ENCODE results near the gene IQGAP1.
"Not testable (repeated sequence)": the region's sequence is repeated elsewhere in the genome, so short reads cannot be mapped to it uniquely, and the experiment has no call there.

IQGAP1 gene

DNA sequence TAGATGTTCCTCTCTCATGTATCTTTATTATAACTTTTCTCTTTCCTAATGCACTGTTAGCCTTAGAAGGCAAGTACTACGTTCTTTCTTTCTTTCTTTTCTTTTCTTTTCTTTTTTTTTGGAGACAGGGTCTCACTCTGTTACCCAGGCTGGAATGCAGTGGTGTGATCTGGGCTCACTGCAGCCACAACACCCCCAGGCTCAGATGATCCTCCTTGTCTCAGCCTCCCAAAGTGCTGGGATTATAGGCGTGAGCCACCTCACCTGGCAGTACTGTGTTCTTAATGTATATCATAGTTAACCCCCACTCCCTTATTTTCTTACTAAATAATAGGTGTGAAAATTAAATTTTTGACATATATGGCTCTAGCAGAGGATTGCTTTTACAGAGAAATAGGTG, 23.1 kb downstream of the IQGAP1 start:
- DNase-seq (ENCODE audit: low spot score) = no peak

DNA sequence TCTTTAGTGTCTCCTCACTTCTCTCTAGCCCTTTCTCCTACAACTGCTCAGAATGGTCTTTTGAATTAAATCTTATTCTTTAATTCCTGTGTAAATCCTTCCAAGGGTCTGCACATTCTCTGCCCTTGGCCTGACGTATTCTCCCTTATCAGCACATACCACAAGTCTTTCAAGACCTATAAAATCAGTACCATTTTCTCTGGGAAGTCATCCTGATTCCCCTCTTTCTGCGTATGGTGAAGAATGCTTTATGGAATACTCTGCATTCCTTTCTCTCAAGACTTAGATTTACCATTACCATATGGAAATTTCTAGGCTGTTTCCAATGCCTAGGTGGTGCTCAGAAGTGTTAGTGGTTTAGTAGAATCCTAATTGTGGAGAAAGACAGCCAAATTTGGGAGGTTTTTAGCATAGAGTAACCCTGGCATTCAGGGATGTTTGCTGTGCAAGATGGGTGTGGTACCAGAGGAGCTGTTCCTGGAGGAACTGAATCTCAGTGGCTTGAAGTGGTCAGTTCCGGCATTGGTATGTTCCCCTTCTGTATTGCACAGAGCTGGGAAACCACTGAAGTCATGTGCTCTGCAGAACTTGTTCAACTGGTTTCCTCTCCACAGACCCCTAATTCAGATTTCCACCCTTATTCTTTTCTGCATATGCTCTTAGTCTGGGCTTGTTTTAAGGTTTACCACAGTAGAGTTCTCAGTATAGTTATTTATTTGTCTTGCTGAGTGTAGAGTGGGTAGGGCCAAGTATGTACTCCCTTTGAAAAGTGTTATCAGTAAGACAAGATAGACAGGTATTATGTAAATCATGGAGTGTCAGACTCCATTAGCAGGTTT, 24.5 kb downstream of the IQGAP1 start:
- DNase-seq (ENCODE audit: low spot score) = no peak

DNA sequence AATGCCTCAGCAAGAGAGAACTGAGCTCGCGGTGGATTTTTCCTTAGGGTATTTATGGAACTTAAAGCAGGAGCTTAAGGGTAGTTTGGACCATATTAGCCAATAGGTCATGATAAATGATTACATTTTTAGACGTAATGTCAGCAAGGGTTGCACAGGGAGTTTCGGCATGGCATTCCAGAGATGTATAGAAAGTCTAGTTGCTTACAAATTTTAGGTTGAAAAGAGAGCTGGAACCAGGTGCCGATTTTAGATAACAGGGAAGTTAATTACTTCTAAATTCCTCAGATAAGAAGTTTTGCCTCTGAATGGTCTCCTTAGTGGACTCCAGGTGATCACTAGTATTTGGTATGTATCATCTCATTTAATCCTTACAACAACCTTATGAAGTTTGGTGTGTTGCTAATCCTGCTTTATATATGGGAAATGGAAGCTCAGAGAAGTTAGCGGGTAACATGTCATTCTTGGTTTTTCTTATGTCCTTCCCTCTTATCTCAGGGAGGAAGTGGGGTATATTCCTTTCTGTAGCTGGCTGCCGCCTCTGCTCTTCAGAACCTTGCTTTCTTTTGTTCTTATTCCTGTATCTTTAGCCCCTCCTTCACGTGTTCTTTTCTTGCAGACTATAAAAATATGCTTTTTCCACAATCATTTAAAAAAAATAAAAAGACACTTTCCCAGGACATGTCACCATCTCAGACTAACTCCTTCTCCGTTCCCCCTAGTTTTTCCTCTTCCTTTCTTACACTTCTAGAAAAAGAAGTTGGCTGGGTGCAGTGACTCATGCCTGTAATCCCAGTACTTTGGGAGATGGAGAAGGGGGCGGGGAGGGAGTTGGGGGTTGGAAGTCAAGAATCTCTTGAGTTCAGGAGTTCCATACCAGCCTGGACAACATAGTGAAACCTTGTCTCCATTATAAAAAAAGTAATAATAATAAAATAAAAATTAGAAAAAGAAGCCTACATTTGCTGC, 25.7 kb downstream of the IQGAP1 start:
- no peak for DNase-seq (ENCODE audit: low spot score)

GRCh38 chr15:90414408-90415028, 26.5 kb downstream of the IQGAP1 start:
- no peak for DNase-seq (ENCODE audit: low spot score)

- DNase-seq (ENCODE audit: low spot score) = not testable (repeated sequence)
These were observed 28.0 kb downstream of the IQGAP1 start for GRCh38 chr15:90416052-90416451.

- no peak for DNase-seq (ENCODE audit: low spot score)
These were observed 30.6 kb downstream of the IQGAP1 start for GRCh38 chr15:90418627-90419026.

- no peak for DNase-seq (ENCODE audit: low spot score)
These were observed 31.2 kb downstream of the IQGAP1 start for GRCh38 chr15:90419206-90419605.

DNA sequence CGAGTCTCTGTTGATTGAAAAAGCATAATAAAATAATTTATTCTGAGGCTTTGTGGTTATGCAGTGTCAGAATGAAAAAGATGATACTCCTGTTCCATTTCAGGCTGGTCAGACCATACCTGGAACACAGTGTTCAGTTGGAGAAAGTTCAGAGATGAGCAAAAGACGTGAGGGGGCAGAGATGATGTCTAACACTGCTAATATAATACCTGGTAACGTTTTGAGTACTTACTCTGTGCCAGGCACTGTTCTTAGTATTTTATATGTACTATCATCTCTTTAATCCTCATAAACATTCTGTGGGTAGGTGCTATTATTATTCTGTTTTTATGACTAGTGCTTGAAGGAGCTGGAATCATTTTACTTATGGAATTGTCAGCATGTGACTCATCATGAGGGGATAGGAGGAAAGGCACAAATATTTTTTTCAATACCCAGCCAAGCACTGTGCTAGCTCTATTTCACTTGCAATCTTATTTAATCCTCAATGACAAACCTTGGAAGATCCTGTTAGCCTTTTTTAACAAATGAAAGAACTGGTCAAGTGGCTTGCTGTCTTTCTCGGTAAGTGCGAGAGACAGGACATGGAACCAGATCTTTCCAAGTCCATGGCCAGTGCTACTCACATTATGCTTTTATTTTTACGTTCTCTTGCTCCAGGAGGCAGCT, 31.8 kb downstream of the IQGAP1 start:
- no peak for DNase-seq (ENCODE audit: low spot score)

DNA sequence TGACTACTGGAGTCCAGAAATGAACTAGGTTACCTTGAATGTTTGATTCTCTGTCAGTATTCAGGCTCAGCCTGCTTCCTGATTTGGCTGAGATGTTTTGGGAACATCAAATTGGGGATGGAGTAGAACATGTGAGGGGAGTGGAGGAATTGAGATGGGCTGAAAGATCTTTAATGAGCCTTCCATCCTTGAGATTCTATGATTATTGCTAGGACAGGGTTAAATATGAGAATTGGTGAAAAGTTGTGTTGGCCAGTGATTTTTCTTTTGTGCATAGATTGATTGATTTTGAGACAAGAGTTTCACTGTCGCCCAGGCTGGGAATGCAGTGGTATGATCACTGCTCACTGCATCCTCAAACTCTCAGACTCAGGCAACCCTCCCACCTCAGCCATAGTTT, 32.4 kb downstream of the IQGAP1 start:
- no peak for DNase-seq (ENCODE audit: low spot score)

GRCh38 chr15:90421527-90421926, 33.5 kb downstream of the IQGAP1 start:
- no peak for DNase-seq (ENCODE audit: low spot score)

- no peak for DNase-seq (ENCODE audit: low spot score)
These were observed 34.0 kb downstream of the IQGAP1 start for GRCh38 chr15:90422043-90422442.

GRCh38 chr15:90422936-90423335, 34.9 kb downstream of the IQGAP1 start:
- no peak for DNase-seq (ENCODE audit: low spot score)

- no peak for DNase-seq (ENCODE audit: low spot score)
These were observed 35.8 kb downstream of the IQGAP1 start for GRCh38 chr15:90423801-90424319.

GRCh38 chr15:90425726-90426346, 37.8 kb downstream of the IQGAP1 start:
- no peak for DNase-seq (ENCODE audit: low spot score)

DNA sequence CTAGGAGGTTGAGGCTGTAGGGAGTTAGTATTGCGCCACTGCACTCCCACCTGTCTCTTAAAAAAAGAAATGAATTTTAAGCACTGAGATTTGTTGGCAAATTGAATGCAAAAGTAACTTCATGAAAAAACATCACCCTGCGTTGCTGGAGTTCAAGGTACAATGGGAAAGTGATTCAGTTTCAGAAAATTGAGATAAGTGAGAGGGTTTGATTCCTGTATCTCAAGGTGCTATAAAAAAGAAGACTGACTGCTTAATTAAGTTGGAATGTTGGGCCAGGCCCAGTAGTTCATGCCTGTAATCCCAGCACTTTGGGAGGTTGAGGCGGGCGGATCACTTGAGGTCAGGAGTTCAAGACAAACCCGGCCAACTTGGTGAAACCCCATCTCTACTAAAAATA, 39.1 kb downstream of the IQGAP1 start:
- no peak for DNase-seq (ENCODE audit: low spot score)

DNA sequence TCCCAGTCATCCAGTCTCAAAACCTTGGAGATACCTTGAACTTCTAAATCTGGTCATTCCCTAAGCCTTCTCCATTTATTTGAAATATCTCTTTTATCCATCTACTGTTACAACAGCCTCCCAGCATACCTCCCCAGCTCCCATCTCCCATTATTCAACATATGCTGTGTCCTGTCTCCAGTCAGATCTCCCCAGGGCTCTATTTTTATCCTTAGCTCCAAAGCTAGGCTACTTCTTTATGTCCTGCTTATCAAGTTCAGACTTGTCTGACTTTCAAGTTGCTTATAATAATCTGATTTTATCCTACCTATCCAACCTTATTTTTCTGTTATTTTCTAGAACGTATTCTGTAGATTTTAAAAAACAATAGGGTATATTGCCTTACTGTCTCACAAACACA, 44.2 kb downstream of the IQGAP1 start:
- DNase-seq (ENCODE audit: low spot score) = no peak

GRCh38 chr15:90435652-90436337, 47.8 kb downstream of the IQGAP1 start:
- DNase-seq (ENCODE audit: low spot score) = no peak

GRCh38 chr15:90436952-90437351, 48.9 kb downstream of the IQGAP1 start:
- no peak for DNase-seq (ENCODE audit: low spot score)

- DNase-seq (ENCODE audit: low spot score) = no peak
These were observed 49.5 kb downstream of the IQGAP1 start for GRCh38 chr15:90437516-90437915.

DNA sequence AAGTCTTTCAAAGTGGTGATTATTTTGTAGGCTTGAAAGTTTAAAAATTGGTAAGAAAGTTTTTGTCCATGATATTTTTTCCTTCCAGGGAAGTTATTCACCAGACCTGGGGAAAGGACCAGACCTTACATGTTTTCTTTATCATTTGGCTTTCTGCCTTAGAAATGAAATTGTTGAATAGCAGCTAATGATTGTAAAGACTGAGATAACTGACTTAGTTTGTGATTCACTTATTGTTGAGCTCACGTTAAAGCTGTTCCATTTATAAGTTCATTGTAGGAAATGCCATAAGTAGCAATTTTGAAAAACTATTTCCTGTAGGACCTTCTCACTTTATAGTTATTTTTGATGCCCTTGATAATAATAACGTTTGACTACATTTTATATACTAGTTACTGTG, 51.9 kb downstream of the IQGAP1 start:
- no peak for DNase-seq (ENCODE audit: low spot score)

- DNase-seq (ENCODE audit: low spot score) = no peak
These were observed 53.0 kb downstream of the IQGAP1 start for GRCh38 chr15:90441027-90441426.

All from hematopoietic multipotent progenitor cell treated with erythropoietin and hydrocortisone succinate and interleukin-3 and kit ligand, for 15 days (in vitro differentiated cells).